ENCODE measurements around the gene VIP.

Gene VIP

DNA sequence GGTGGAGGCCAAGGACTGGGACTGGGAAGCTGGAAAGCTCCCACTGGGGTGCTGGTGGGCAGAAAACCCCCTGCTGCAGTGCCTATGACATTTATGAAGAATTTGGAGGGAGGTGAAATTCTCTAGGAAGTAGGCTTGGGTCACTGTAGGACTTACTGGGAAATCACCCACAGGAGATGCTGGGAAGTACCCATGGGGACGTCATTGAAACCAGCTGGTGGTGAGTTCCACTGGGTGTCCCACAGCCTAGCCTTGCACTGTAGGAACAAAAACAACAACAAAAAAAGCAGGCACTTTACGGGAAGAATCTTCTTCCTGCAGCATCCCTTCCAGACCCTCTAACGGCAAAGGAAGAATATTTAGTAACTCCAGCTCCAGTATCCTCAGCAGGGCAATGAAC, 26.2 kb downstream of the VIP start:
- DNase-seq (ENCODE audit: low read depth in 2 of 2), result no peak

DNA sequence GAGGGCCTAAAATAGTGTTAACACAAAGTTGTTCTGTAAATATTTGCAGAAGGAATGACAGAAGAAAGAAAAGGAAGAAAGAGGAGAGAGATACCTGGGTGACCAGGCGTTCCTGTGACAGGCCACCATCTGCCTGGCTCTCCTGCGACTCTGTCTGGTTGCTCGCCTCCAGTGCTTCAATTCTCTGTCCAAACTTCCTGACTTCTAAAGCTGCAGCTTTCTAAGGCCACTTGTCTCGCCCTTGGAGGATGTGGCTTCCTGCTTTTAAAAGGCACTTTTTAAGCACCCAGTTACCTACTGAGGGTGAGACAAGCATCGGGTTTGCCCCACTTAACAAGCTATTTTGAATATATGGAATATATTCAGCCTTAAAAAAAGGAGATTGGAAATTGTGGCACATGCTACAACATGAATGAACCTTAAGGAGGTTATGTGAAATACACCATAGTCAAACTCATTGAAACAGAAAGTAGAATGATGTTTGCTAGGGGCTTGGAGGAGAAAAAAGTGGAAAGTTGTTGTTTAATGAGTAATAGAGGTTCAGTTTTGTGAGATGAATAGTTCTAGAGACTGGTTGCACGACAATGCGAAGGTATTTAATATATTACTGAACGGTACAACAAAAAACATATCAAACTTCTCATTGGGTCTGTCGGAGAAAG, 32.8 kb downstream of the VIP start:
- DNase-seq (ENCODE audit: low read depth in 2 of 2), result no peak

DNA sequence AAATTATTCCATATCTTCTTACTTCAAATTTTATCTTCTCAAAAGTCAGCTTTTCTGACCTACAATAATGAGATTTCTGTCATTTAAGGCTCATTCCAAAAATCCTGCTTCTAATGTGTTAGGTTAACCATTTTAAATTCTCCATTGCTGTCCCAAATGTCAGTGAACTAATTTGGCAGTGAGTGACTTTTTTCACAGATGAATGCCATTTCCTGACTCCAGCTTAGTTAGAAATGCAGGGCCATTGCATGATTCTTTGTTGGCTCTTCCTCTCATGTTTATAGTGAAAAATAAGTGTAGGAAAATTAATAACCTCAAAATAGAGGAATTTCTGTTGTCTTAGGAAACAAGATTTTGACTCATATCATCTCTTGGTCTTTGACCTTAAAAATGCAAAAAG, 44.1 kb downstream of the VIP start:
- DNase-seq (ENCODE audit: low read depth in 2 of 2), result no peak

DNA sequence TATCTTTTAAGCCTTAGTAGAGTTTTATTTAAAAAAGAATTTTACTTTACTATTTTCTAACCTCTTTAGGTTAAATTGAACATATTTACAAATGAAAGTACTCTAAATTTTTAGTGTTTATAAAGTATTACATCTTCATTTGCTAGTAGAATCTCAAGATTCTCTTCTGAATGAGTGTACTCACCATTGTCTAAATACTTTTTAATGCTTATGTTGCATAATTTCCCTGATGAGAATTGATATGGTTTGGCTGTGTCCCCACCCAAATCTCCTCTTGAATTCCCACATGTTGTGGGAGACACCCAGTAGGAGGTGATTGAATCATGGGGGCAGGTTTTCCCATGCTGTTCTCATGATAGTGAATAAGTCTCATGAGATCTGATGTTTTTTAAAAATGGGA, 53.6 kb downstream of the VIP start:
- DNase-seq (ENCODE audit: low read depth in 2 of 2), result no peak

All from stimulated activated CD8-positive, alpha-beta memory T cell treated with anti-CD3 and anti-CD28 coated beads, Interleukin-15, amount 100 ng/mL, for 4 hours (primary cell).